HEK293 (cell line): Measurements from ENCODE around the gene GSTT4.
"Not testable (repeated sequence)": the region's sequence is repeated elsewhere in the genome, so short reads cannot be mapped to it uniquely, and the experiment has no call there.

ENCODE experiments used
- CTCF ChIA-PET: fragments of 350-600 bp; formaldehyde crosslinking; extraction: SDS; loops from one replicate; lab custom pipeline; 2021; ENCODE audit warnings: antibody characterized with exemption; lab: Yijun Ruan, JAX
- POLR2A ChIA-PET: fragments of 300-600 bp; formaldehyde crosslinking; extraction: SDS; loops from one replicate; lab custom pipeline; 2020; ENCODE audit warnings: antibody characterized with exemption, inconsistent platforms; lab: Yijun Ruan, JAX
- H3K27ac ChIP-seq: fragments of 200-500 bp; sonication (Bioruptor generic); 2 replicates; pipeline ENCODE4 v1.5.1; 2014; ENCODE audit warnings: low read depth, low read length, control low read depth, inconsistent platforms; ENCODE audit errors: extremely low read depth
- H3K36me3 ChIP-seq, 2 experiments: fragments of 200-500 bp in 1 of 2; sonication (Bioruptor generic) in 1 of 2; 1 replicate in 1 of 2; 2 replicates in 1 of 2; pipeline ENCODE4 v1.5.1; 2014 to 2017; ENCODE audit warnings: inconsistent platforms in 2 of 2, low read length in 2 of 2; ENCODE audit not compliant: control insufficient read depth in 2 of 2, insufficient read depth in 1 of 2
- H3K4me1 ChIP-seq: fragments of 200-500 bp; sonication (Bioruptor generic); 2 replicates; pipeline ENCODE4 v1.5.1; 2014; ENCODE audit warnings: mild to moderate bottlenecking, low read length, inconsistent platforms; ENCODE audit not compliant: control insufficient read depth, insufficient read depth
- H3K4me3 ChIP-seq: 2 replicates; pipeline ENCODE4 v1.5.1; 2011; ENCODE audit warnings: low read depth, mild to moderate bottlenecking, control low read depth, low read length, moderate library complexity
- H3K9me3 ChIP-seq: fragments of 200-500 bp; sonication (Bioruptor generic); 2 replicates; pipeline ENCODE4 v1.5.1; 2014; ENCODE audit warnings: low read depth, low read length, inconsistent platforms; ENCODE audit not compliant: control insufficient read depth, insufficient read depth
- BCL11A ChIP-seq: fragments of 450-650 bp; formaldehyde crosslinking; IDR thresholded peaks from 2 replicates; pipeline ENCODE4 v1.5.1; 2016; ENCODE audit warnings: low read depth, missing biosample characterization, missing genetic modification characterization
- EGR2 ChIP-seq: fragments of 450-650 bp; formaldehyde crosslinking; IDR thresholded peaks from 2 replicates; pipeline ENCODE4 v1.5.1; 2016; ENCODE audit warnings: low read depth, missing biosample characterization, missing genetic modification characterization
- ZFHX2 ChIP-seq: fragments of 450-650 bp; formaldehyde crosslinking; conservative IDR thresholded peaks from 2 replicates; pipeline ENCODE4 v1.5.1; 2016; ENCODE audit warnings: missing biosample characterization, missing genetic modification characterization
- ZNF311 ChIP-seq: fragments of 450-650 bp; formaldehyde crosslinking; IDR thresholded peaks from 2 replicates; pipeline ENCODE4 v1.5.1; 2017; ENCODE audit warnings: missing biosample characterization, missing genetic modification characterization, borderline replicate concordance
- ZNF776 ChIP-seq: fragments of 450-650 bp; formaldehyde crosslinking; IDR thresholded peaks from 2 replicates; pipeline ENCODE4 v1.5.0; 2017; ENCODE audit warnings: missing biosample characterization, missing genetic modification characterization, borderline replicate concordance
- TF ChIP-seq, protein P1 (sequence below): fragments of 450-650 bp; formaldehyde crosslinking; IDR thresholded peaks from 2 replicates; pipeline ENCODE4 v1.5.1; 2016; ENCODE audit warnings: missing biosample characterization, missing genetic modification characterization
- TF ChIP-seq, protein P2 (sequence below): fragments of 450-650 bp; formaldehyde crosslinking; optimal IDR thresholded peaks from 2 replicates; pipeline ENCODE3; 2016; ENCODE audit warnings: missing biosample characterization, mild to moderate bottlenecking, missing genetic modification characterization

The GSTT4 gene

DNA sequence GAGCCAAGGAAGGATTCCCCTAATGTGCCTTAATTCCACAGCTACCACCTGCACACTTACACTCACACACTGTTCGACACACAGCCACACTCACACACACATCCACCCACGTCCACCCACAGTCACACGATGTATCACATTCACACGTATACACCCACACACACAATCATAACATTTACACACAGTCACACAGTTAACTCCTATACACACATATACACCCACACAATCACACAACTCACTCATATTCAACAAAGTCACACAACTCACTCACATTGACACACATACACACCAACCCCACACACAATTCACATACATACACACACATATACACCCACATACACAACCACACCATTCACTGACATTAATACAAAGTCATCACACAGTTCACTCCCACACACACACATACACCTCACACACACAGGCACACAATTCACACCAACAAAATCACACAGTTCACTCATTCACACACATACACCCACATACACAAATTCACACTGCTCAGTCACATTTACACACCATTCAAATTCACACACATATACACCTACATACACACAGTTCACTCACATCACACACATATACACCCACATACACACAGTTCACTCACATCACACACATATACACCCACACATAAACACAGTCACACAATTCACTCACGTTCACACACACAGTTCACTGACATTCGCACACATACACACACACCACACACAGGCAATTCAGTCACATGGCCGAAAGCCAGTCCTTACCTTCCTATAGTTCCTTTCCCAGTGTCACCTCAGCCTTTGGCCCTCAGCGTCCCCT is 50.9 kb downstream of the GSTT4 start:
- H3K4me3 ChIP-seq, CTCF ChIA-PET, H3K4me1 ChIP-seq, H3K27ac ChIP-seq, POLR2A ChIA-PET, H3K9me3 ChIP-seq, H3K36me3 ChIP-seq: not testable (repeated sequence)
- TF ChIP-seq, protein P1, sequence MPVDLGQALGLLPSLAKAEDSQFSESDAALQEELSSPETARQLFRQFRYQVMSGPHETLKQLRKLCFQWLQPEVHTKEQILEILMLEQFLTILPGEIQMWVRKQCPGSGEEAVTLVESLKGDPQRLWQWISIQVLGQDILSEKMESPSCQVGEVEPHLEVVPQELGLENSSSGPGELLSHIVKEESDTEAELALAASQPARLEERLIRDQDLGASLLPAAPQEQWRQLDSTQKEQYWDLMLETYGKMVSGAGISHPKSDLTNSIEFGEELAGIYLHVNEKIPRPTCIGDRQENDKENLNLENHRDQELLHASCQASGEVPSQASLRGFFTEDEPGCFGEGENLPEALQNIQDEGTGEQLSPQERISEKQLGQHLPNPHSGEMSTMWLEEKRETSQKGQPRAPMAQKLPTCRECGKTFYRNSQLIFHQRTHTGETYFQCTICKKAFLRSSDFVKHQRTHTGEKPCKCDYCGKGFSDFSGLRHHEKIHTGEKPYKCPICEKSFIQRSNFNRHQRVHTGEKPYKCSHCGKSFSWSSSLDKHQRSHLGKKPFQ (tag by site-specific recombination) = peak; percentile 97
- TF ChIP-seq ZNF776 = 0 out of 2 replicates have a peak, but pooled peaks have one; percentile 19
- 0 out of 2 replicates have a peak, but pooled peaks have one; percentile 18 for TF ChIP-seq BCL11A (tag by site-specific recombination)
- TF ChIP-seq ZFHX2 = peak; percentile 100
- 0 out of 2 replicates have a peak, but pooled peaks have one; percentile 49 for TF ChIP-seq ZNF311 (tag by site-specific recombination)
- TF ChIP-seq, protein P2, sequence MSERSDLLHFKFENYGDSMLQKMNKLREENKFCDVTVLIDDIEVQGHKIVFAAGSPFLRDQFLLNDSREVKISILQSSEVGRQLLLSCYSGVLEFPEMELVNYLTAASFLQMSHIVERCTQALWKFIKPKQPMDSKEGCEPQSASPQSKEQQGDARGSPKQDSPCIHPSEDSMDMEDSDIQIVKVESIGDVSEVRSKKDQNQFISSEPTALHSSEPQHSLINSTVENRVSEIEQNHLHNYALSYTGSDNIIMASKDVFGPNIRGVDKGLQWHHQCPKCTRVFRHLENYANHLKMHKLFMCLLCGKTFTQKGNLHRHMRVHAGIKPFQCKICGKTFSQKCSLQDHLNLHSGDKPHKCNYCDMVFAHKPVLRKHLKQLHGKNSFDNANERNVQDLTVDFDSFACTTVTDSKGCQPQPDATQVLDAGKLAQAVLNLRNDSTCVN = peak; percentile 17
- peak; percentile 99 for TF ChIP-seq EGR2 (tag by site-specific recombination)

DNA sequence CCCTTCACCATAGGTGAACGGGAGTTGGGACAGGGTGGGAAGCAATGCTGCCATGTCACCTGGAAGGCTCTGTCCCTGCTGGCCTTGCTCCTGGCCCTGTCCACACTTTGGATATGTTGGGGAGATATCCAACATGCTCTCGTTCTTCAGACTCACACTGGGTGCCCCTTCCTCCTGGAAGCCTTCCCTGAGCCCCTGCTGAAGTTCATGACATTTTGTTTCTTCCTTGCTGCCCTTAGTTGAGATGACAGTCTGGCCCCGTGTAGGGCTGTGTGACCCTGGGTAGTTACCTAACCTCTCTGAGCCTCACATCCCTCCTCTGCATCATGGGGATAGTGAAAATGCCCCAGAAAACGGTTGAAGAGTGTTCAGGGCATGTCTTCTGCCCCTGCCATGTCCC is 51.8 kb downstream of the GSTT4 start:
- H3K36me3 ChIP-seq, H3K4me3 ChIP-seq, CTCF ChIA-PET, H3K9me3 ChIP-seq, H3K27ac ChIP-seq, POLR2A ChIA-PET, H3K4me1 ChIP-seq: not testable (repeated sequence)

DNA sequence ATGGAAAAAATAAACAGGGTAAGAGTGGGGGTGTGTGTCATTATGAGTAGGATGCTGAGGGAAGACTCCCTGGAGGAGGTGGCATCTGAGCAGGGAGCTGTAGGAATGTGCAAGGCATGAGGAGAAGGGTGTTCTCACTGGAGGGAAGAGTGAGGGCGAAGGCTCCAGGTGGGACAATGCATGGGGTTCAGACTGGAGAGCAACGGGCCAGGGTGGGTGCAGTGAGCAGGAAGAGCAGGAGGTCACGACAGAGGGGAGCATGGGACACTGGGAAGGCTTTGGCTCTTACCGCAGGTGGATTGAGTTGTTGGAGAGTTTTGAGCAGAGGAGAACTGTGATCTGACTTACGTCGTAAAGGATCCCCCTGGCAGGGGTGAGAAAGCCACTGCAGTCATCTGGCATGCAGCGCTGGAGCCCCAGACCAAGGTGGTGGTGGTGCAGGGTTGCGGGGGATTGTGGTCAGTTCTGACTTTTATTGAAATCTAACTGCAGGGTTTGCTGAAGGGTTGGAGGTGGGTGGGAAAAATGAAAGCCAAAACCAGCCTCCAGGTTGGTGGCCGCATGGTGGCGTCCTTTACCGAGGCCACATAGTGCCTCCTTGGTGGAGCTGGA is 52.4 kb downstream of the GSTT4 start:
- H3K9me3 ChIP-seq, H3K27ac ChIP-seq, CTCF ChIA-PET, H3K36me3 ChIP-seq, H3K4me1 ChIP-seq, POLR2A ChIA-PET, H3K4me3 ChIP-seq: not testable (repeated sequence)

DNA sequence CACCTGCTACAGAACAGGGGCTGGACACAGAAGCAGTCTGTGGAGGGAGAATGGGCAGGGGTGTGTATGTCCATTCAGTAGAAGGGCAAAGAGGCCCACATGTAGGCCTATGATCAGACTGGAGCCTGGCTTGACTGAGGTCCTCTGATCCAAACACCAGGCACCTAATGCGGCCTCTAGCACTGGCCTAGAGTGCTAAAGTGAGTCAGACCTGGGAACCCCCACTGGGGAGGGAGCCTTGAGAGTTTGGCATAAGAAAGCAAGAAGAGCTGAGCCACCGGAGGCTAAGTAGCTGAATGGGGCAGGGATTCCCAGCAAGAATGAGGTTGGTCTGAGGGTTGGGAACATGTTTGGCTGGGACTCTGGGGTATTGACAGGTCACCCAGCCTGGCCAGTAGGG is 53.9 kb downstream of the GSTT4 start:
- H3K27ac ChIP-seq, H3K4me1 ChIP-seq, H3K4me3 ChIP-seq, POLR2A ChIA-PET, CTCF ChIA-PET, H3K9me3 ChIP-seq, H3K36me3 ChIP-seq: not testable (repeated sequence)

DNA sequence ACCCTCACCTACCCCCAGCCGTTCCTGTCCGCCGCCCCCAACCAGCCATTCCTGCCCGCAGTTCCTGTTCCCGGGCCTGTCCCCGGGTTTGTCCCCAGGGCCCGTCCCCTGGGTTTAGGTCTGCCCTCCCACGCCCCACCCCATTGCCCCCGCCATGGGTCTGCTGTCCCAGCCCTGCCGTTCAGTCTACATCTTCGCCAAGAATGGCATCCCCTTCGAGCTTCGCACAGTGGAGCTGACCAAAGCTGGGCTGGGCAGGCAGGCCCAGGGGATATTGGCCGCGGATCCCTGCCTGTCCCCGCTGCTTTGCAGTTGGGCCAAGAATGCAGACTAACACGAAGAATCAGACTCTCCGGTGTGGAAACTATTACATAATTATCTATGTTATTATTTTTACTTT is 55.5 kb downstream of the GSTT4 start:
- H3K36me3 ChIP-seq, H3K4me1 ChIP-seq, CTCF ChIA-PET, H3K27ac ChIP-seq, POLR2A ChIA-PET, H3K4me3 ChIP-seq, H3K9me3 ChIP-seq: not testable (repeated sequence)
